ENCODE measurements around the gene OPA1. TPM values are rescaled to one million over a fixed set of nuclear protein-coding genes. Genes with fewer than 3 reads are reported as not detected.
A peak's percentile ranks its signal among the peaks of the same experiment; 100 is the strongest.

The OPA1 gene
- total and polyA plus RNA-seq, 2 of the 13 experiments (the other 11 are each of a cell fraction or from before 2014, with no cell fraction given) = 26.7 to 78.5 TPM

GRCh38 chr3:193714523-193715137 is 121.6 kb downstream of the OPA1 start:
- intact Hi-C loops (cut with micrococcal nuclease; ENCODE audit: unreplicated experiment) (loop anchor here (5.0 kb wide), 1 partner anchor 63 kb away; no protein-coding TSS in a partner anchor), in situ Hi-C loops (cut with HindIII; ENCODE audit: extremely low pct_ligation_motif_present, low pct_unique_long_range_greater_than_20kb) (no loop called here)
- BruUV-seq (replicated peaks) = no TSS peak
- Histone ChIP-seq H3K4me2 (ENCODE audit: low read depth, low read length) (no peak overlapping the region), H3K9me3 (ENCODE audit: low read length) (peaks cover 18% of the 10 kb centered on the region), H3K27me3 (ENCODE audit: control insufficient read depth in 1 of 2, insufficient read depth in 2 of 2, low read length in 2 of 2) (no peaks in the 10 kb centered on the region), H3K27ac (ENCODE audit: extremely low read length, insufficient read depth, low read length) (no peak overlapping the region), H3K4me3 (replicated peaks in 1 of 3; ENCODE audit: insufficient read depth in 1 of 3, low read depth in 2 of 3, low read length in 3 of 3) (no peak overlapping the region), H3K4me1 (ENCODE audit: insufficient read depth, low read length) (peaks cover 63% of the 10 kb centered on the region), H4K20me1 (ENCODE audit: insufficient read depth, low read length) (no peaks in the 10 kb centered on the region), H3K9ac (ENCODE audit: insufficient read depth, low read depth, low read length) (no peak overlapping the region), H2AFZ (ENCODE audit: low read length) (no peak overlapping the region), H3K79me2 (ENCODE audit: insufficient read depth, low read length) (no peaks in the 10 kb centered on the region), H3K36me3 (replicated peaks in 1 of 2; ENCODE audit: control insufficient read depth in 1 of 2, insufficient read depth in 2 of 2, low read length in 2 of 2) (no peaks in the 10 kb centered on the region)
- no peak for FAIRE-seq
- TF ChIP-seq TRIM24 (CRISPR knock-in tag; IDR thresholded peaks at IDR 0.05) (0 out of 2 replicates have a peak, but pooled peaks have one; percentile 63), ZNF280D (CRISPR knock-in tag; IDR thresholded peaks at IDR 0.05) (peak; percentile 95), FOXO4 (CRISPR knock-in tag; conservative IDR thresholded peaks at IDR 0.05) (0 out of 2 replicates have a peak, but pooled peaks have one; percentile 46), SETDB1 (CRISPR knock-in tag; IDR thresholded peaks at IDR 0.05; ENCODE audit: borderline replicate concordance) (peak; percentile 71; the same call in 1 of the 2 replicates), ZMYM2 (CRISPR knock-in tag; IDR thresholded peaks at IDR 0.05) (peak; percentile 68; the same call in 1 of the 2 replicates), POGK (CRISPR knock-in tag; conservative IDR thresholded peaks at IDR 0.05) (no peak), ZNF280B (CRISPR knock-in tag; IDR thresholded peaks at IDR 0.05; ENCODE audit: borderline replicate concordance) (peak; percentile 81; the same call in 1 of the 2 replicates), SKI (IDR thresholded peaks at IDR 0.05; ENCODE audit: partially characterized antibody) (no peak), ZFP36 (IDR thresholded peaks at IDR 0.05; ENCODE audit: borderline replicate concordance, low read depth, low read length, partially characterized antibody) (peak; percentile 84), TOPORS (CRISPR knock-in tag; IDR thresholded peaks at IDR 0.05) (peak; percentile 78; the same call in 1 of the 2 replicates)
- 88% methylated on average over 4 of the region's 4 CpGs for WGBS (ENCODE audit: low lambda C conversion rate)
- POLR2A ChIA-PET = no interaction called here
- no peak for ATAC-seq
- no peak for DNase-seq (ENCODE audit: low spot score)
- CTCF ChIA-PET (ENCODE audit: low intra/inter-chr PET ratio, low total read pairs) = no interaction called here
